ENCODE data around the gene RHOD.

The RHOD gene, protein sequence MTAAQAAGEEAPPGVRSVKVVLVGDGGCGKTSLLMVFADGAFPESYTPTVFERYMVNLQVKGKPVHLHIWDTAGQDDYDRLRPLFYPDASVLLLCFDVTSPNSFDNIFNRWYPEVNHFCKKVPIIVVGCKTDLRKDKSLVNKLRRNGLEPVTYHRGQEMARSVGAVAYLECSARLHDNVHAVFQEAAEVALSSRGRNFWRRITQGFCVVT
- 0 to 1.1 (median 0.04) reads per million in 17 experiments for total RNA-seq

DNA sequence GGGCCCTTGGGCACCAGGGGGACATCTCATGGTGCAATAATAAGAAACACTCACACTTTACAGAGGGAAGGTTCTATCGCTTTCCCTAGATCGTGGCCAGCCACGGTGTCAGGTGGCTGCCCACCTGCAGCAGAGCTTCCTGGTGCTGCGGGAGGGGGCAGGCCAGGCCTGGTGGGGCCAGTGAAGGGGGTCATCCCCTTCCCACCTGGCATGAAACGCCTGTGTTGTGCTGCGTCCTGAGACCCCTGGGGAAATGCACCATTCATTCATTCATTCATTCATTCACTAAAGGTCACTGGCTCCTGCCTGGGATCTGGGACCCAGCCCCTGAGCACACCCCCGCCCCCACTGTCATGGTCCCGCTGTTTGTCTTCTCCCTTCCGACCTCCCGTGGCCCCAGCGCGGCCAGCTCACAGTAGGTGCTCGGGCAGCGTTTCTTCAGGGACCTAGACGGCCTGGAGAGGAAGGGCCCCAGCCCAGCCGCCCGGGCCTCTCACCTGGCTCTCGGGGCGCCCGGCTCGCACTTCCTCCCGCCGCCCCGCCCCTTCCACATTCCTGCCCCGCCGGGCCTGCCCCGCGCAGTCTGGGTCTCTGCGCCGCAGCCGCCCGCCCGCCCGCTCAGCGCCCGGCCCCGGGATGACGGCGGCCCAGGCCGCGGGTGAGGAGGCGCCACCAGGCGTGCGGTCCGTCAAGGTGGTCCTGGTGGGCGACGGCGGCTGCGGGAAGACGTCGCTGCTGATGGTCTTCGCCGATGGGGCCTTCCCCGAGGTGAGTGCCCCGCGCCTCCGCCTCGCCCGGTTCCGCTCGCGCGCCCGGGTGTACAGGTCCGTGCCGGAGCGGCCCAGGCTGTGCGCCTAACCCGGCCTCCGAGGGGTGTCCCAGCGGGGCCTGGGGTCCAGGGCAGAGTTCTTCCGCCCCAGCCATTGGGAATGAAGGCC is at the start of gene RHOD:
RHOD (plus strand) TSS at position 581 of the 938 bp plus-strand sequence; CDS start at position 637, 56 bp downstream.
- DNase-seq: peak in 2 of 4 experiments; percentile 45 to 55

DNA sequence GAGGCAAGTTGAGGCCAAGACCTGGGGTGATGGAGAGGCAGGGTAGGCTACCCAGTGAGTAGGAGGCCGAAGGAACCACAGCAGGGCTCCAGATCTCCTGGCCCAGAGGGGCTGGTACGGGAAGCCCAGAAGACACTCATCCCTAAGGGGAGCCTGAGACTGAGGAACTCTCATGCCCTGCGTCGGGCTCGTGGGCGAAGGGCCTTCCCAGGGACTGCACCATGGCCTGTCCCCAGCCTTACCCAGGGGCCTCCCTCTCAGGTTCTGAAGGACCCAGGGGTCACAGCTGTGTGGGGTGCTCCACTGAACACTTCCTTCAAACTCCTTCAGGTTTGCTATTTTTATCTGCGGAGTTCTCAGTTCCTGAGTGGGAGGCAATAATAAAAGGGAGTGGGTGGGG is 49.5 kb upstream of the RHOD start:
- DNase-seq: peak in 1 of 4 experiments; percentile 28

DNA sequence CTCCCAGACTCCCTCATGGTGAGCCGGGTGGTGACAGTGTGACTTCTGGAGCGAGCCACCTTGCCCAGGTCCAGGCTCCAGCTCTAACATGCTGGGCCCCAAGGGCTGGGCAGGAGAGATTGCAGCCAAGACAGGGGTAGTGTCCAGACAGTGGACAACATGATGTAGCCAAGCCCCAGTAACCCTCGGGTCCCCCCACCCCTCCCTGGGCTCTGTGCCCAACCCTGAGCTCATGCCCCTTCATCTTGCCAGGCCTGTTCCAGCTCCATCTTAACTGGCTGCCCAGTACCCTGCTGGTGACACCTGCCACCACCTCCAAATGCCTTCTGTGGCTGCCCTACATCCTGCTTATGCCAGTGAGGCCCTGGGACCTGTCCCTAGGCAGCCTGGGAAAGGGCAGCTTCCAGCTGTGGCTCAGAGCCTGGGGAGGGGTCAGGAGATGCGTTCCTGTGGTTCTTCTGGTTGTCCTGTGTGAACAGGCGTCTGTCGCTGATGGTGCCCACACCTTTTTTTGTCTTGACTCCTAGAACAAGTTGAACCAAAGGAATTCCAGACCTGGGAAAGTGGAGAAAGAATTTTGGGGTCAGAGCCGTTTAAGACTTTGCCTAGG is 46.2 kb upstream of the RHOD start:
- no peak for DNase-seq

DNA sequence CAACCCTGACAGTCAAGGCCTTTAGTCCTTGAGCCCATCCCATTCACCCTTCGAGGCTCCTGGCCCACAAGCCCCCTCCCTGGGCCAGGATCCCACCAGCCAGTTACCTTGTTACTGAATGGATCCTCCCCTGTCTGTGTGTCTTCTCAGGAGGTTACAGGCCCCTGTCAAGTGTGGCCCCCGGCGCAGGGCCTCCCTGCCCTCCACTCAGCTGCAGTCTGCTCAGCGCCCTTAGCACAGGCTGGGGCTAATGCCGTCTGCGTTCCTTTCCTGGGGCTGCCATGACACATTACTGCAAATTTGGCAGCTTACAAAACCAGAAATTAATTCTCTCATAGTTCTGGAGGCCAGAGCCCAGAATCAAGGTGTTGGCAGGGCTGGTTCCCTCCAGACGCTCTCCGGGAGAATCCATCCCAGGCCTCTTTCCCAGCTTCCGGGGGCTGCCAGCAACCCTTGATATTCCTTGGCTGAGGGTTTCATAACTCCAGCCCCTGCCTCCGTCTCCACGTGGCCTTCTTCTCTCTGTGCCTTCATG is 43.1 kb upstream of the RHOD start:
- no peak for DNase-seq

DNA sequence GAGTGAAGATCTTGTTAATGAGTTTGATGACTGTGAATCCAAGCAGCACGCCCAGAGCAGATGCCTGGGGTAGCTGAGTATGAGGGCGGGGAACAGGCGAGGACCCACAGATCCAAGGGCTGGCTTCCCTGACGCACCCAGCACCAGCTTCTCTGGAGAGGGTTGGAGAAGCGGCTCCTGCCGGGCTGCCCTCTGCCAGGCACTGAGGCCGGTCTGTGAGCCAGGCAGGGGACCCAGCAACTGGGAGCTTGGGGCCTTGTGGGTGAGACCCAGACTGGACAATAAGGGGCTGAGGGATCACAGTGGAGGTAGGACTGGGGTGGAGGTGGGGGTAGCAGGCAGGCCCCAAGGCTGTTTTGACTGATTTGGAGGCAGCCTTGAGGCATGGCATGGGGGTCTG is 42.3 kb upstream of the RHOD start:
- no peak for DNase-seq

DNA sequence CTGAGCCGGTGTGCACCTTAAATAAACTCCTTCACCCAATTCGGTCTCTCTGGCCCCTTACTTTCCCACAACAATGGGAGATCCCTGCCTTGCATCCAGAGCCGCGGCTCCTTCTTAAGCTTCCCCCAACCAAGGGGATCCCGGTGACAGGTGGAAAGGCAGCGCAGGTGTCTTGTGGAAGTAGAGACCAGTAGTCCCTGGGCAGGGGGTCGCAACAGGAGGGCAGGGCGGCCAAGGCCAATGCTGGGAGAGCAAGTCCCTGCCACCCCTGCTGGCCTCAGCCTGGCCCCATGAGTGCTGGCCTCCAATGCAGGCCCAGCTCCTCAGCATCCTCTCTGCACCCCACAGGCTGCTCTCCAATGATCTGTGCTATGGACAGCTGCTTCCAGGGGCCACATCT is 41.6 kb upstream of the RHOD start:
- DNase-seq: no peak

DNA sequence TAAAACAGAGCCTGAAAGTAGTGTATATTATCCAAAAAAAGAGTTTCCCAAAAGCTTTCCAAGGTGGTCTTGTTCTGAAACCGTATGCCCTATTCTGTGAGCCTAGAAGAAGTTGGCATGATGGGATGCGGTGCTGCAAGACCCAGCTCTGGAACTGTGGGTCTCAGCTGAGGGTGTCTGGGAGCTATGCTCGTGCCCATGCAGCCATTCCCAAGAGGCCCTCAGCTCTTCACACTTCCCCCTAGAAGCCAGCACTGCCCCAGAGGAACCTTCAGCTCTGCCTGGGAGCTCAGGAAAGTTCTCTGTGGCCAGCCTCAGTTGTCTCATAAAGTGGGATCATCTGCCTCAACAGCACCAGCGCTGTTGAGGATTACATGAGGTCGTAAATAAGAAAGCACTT is 40.1 kb upstream of the RHOD start:
- no peak for DNase-seq

DNA sequence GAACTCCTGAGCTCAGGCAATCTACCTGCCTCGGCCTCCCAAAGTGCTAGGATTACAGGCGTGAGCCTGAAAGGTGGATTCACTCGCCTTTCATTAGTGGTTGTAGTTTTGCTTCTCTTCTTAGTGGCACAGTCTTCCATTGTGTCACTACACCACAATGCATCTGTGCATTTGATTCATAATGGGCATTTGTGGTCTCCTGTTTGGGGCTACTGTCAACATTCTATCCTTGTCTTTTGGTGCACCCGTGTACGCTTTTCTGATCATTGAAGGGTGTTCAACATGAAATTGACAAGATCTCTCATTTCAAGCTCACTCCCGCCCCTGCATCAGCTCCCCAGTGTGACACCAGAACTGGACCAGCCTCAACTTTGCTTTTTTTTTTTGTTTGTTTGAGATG is 35.7 kb upstream of the RHOD start:
- DNase-seq: no peak

DNA sequence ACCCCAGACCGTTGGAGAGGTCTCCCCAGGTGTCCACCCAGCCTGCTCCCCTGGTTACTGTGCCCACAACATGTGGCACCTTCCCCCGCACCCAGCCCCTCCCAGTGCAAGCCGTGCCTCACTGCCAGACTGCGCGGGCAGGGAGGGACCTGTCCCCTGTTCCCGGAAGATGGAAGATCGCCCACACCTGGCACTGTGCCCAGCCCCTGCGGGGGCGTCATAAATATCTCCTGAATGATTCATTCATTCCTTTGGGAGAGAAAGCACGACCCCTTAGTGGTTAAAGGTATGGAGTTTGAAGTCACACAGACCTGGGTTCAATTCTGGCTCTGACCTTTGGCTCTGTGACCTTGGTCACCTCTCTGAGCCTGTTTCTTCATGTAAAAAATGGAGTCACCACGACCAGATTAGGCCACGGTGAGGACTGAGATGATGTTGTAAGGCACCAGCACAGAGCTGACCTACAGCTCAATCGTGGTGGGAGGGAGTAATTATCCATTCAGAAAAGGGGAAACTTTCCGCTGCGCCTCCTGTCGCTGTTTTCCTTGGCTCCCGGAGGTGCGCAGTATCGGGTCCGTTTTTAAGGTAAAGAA is 34.2 kb upstream of the RHOD start:
- peak; percentile 41 to 65 (median 54) for DNase-seq

DNA sequence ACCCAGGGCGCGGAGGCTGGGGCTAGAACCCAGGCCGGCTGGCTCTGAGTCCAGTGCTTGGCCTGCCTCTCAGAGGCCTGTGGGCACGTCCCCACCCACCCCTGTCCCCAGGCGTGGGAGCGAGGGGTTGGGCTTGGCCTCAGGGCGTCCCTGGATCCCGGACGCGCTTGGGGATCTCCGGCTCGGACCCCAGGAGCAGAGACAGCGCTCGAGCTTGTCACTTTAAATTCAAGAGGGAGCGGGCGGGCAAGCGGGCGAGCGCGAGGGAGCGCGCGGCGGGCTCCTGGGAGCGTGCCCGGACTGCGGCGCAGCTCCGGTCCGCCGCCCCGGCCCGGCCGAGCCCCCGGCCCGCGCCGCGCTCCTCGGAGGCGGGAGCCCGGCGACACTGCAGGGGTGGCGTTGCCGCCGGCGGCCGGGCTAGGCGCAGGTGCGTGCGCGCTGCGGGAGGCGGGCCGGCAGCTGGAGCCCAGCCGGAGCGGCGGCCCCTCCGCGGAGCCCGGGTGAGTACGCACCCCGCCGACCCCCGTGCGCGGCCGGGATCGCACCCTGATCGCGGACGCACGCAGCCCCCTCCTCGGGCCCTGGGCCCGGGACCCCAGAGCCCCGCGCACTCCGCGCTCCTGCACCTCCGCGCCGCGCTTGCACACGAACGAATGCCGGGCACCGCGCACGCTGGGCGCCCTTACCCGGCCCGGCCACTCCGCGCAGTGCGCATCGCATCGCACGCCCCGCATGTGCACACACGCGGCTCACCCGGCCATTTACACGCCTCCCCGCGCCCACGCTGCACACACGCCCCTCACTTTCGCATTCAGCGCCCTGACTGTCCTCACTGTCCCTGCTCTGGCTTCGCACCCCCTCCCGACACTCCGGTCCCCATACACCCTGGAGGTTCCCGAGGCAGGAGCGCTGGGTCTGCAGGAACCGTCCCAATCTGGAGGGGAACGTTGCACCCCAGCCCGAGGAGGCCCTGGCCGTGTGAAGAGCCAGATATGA is 33.4 kb upstream of the RHOD start, which contains the start of gene SYT12:
SYT12 (plus strand) TSS at position 174 of the 996 bp plus-strand sequence. CDS start 7,011 bp downstream, outside the sequence.
- DNase-seq: peak; percentile 13 to 53 (median 26)

DNA sequence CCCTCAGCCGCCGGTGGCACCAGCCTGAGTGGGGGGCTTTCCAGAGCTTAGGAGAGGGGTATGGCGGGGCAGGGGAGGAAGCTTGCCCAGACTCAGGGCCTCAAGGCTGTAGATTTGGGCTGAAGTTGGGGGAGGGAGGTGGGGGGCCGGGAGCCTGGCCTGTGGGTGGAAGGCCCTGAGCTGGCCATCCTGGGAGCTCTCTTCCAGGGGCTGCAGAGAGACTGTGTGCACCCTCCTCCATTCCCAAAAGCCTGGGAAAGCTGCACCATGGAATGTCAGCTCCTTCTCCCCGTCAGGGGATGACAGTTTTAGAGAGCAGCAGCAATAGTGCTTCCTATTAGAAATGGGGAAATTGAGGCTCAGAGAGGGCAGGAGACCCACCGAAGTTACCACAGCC is 32.7 kb upstream of the RHOD start:
- DNase-seq: no peak

DNA sequence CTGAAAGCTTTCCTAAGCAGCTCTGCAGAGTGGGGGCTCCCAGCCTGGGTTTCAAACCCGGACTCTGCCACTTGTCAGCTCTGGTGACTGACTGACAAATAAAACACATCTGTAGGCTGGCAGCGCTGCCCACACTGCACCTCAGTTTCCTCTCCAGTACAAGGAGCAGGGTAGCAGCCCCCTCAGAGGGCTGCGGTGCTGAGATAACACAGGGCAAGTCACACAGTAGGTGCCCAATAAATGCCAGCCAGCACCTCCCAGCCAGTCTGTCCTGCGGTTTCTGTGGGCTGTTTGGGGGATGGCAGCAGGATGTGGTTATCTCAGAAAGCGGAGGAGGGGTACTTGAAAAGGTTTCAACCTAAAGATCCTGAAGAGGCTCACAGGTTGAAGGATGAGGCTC is 32.2 kb upstream of the RHOD start:
- DNase-seq: peak in 2 of 4 experiments; percentile 22 to 33

DNA sequence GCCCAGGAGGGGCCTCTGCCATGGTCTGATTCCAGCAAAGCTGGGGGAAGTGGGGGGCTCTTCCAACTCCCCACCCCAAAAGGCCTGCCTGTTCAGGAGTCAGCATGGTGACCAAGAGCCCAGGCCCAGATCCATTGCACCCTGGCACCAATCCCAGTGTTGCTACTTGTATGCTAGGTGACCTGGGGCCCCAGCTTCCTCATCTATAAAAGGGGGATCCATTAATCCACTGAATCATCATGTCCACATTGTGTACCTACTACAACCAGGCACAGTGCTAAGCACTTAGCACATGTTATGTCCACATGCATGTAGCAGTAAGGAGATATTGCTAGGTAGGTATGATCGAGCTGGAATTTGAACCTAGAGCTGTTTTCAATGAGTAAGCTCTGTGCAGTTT is 31.7 kb upstream of the RHOD start:
- no peak for DNase-seq

DNA sequence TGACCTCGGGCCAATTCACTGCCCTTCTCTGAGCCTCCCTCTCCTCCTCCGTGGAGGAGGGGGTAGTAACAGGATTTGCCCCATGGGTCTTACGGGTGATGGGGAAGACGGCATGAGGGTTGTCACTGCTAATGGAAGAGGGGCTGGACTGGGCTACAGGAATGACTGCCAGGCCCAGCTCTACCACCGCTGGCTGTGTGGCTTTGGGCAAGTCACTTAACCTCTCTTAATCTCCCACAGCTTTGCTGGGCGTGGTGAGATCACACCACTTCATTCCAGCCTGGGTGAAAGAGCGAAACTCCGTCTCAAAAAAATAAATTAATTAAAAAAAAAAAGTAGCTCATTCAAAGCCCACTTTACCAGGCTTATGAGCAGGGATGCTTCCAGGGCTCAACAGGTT is 30.9 kb upstream of the RHOD start:
- no peak for DNase-seq

DNA sequence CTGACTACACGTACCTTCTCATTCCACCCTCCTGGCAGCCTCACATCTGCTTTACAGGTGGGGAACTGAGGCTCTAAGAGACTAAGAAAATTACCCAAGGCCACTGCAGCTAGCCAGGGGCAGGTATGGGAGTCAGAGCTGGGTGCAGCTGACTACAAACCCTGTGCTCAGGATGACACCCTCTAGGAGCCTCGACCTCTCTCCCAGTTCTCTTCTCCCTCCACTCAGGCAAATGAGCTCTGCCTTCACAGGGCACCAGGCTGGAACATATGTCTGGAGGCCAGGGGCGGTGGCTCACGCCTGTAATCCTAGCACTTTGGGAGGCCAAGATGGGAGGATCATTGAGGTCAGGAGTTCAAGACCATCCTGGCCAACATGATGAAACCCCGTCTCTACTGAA is 29.7 kb upstream of the RHOD start:
- DNase-seq: no peak

DNA sequence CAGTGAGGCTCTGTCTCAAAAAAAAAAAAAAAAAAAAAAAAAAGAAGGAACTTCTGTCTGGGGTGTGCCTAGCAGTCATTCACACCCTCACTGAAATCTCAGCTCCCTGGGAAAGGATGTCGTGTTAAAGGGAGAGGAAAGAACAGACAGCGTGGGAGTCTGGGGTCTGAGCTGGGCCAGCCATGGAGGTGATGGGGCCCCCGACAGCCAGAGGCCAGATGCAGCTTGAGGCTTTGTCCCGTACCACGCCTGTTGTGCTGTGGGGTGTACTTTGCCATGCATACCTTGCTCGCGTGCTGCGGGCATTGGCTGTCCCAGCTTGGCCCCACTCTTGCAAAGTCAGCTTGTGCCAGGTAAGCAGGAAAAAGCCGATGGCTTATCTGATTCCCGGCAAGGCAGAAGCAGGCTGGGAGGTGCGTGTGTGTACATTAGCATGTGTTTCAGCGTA is 29.1 kb upstream of the RHOD start:
- DNase-seq: peak; percentile 42 to 63 (median 60)

DNA sequence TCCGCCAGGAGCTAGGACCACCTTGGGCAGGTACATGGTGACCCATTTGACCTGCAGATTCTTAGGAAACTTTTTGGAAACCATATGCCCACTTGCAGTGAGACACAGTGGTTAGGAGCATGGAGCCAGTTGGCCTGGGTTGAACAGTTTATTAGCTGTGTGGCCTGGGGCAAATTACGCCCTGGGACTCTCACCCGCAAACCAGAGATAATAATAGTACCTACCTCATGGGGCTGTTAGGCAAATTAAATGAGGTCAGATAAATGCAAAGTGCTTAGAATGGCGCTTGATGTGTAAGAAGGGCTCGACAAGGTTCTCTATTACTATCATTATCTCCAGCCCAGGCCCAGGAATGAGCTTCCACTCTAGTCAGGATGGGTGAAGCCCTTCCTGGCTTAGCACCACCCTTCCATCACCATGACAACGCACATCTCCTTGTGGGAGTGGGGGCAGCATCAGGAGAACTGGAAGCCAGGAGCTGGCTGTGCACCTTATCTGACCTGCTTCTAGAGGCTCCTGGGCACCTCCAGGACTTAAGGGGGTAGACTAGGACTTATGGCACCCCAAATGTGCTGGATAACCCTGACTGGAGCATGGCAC is 28.6 kb upstream of the RHOD start:
- no peak for DNase-seq

DNA sequence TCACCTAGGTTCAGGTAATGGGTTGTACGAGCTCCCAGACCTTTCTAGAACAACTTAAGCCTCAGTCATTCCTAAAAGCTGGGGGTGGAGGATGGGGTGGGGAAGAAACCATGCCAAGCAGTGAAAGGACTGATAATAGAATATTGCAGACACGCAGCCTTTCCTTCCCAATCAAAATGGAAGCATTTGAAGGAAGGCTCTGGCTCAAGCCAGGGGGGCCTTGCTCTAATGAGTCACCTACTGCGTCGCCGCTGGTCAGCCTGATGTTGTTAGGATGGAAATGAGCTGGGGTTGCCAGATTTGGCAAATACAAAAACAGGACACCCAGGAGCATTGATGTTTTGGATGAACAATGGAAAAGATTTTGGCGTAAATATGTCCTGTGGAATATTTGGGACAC is 27.5 kb upstream of the RHOD start:
- DNase-seq: no peak

DNA sequence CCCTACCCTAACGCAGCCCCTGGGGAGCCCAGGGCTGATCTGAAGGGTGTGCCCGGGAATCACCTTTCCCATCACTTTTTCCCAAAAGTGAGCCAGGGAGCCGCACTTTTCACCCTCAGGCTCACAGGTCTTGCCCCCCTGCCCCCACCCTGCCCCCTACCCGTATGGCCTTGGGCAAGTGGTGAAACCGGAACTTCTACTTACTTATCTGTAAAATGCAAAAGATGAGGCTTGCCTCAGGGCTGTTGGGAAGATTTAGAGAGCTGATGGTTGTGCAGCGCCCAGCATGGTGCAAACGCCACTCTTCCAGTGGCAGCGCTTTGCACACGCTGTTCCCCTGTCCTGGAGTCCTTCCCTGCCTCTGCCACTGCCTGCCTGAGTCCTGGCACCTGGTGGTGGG is 25.7 kb upstream of the RHOD start:
- DNase-seq: no peak

DNA sequence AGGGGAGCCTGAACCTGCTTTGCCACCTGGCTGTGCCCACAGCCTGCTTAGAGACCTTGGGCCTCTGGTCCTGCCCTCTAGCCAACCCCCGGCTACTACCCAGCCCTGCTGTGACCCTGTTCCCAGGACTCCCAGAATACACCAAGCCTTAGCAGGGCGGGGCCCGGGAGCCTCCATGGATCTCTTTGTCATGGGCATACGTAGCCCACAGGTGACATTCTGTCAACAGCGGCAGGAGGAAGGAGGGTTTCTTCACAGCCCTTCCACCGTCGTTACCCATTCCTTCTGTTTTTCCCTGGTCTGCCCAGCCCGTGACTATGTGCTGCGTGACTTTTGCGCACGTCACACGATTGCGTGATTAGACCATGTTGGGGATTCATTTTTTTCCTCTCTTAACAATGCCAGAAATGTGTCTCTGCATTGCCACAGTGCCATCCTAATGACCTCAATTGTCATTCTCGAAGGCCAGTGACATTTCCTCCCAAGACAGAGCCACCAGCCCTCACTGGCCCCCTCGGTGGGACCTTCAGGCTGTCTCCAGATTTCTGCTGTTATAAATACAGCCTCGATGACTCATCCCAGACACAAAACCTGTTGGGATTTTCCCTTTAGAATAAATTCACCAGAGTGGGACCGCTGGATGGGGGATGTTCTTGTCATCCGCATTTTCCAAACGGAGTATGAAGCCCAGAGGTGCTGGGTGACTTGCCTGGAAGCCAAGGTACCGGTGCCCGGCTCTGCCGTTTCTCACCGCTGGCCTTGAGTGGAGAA is 24.7 kb upstream of the RHOD start:
- DNase-seq: no peak

Measured in suppressor macrophage (primary cell).